MCF 10A (cell line): ENCODE measurements around the gene PTPRN2. TPM values are rescaled to one million over a fixed set of nuclear protein-coding genes. Genes with fewer than 3 reads are reported as not detected.

Experiments
- BruUV-seq: library from RNA; stranded (reverse); fragments of 400-500 nt; replicated peaks from 2 replicates; lab custom pipeline; 2021; lab: Mats Ljungman, UMichigan
- CTCF ChIA-PET: fragments of 300-600 bp; sonication (Branson Sonifier 250); formaldehyde crosslinking; extraction: SDS; loops from one replicate; lab custom pipeline; 2021; ENCODE audit warnings: antibody characterized with exemption, inconsistent platforms; lab: Yijun Ruan, JAX
- POLR2A ChIA-PET: fragments of 300-600, 350-650 bp; sonication (Branson Sonifier 250); formaldehyde crosslinking; extraction: SDS; loops from one replicate; lab custom pipeline; 2020; ENCODE audit warnings: antibody characterized with exemption, inconsistent platforms; lab: Yijun Ruan, JAX
- DNase-seq: peaks from one replicate; pipeline ENCODE4 v3.0.0-alpha.2; 2018; ENCODE audit not compliant: unreplicated experiment
- H3K27ac Mint-ChIP-seq: one replicate; pipeline ENCODE4 v1.8.0; 2022; ENCODE audit warnings: mild to moderate bottlenecking, low read depth, mixed read lengths; ENCODE audit not compliant: unreplicated experiment
- H3K27me3 Mint-ChIP-seq: one replicate; pipeline ENCODE4 v1.8.0; 2022; ENCODE audit warnings: mixed read lengths; ENCODE audit not compliant: insufficient read depth, unreplicated experiment
- H3K36me3 Mint-ChIP-seq: one replicate; pipeline ENCODE4 v1.8.0; 2022; ENCODE audit warnings: mild to moderate bottlenecking, moderate library complexity, mixed read lengths; ENCODE audit not compliant: insufficient read depth, unreplicated experiment
- H3K4me1 Mint-ChIP-seq: one replicate; pipeline ENCODE4 v1.8.0; 2022; ENCODE audit warnings: mixed read lengths; ENCODE audit not compliant: insufficient read depth, unreplicated experiment
- H3K4me3 Mint-ChIP-seq: one replicate; pipeline ENCODE4 v1.8.0; 2022; ENCODE audit warnings: mild to moderate bottlenecking, moderate library complexity, mixed read lengths; ENCODE audit not compliant: unreplicated experiment
- H3K9me3 Mint-ChIP-seq: one replicate; pipeline ENCODE4 v1.8.0; 2022; ENCODE audit warnings: mixed read lengths; ENCODE audit not compliant: unreplicated experiment
- intact Hi-C: fragments of 100-400 bp; cut with micrococcal nuclease; formaldehyde crosslinking; loops from 2 replicates; pipeline ENCODE4 v1.14.1; 2022
- total RNA-seq: library from RNA; stranded (reverse); gene quantifications from 2 replicates; pipeline ENCODE4 v1.2.3, GENCODE V29; 2022
- TF ChIP-seq, protein P1 (sequence below): fragments of 200-600 bp; IDR thresholded peaks from one replicate; pipeline ENCODE4 v1.8.0; 2022; ENCODE audit warnings: antibody characterized with exemption, mild to moderate bottlenecking; ENCODE audit not compliant: unreplicated experiment

Gene PTPRN2
- total RNA-seq, 1 experiment from 2014 or later, result 4.5 TPM

DNA sequence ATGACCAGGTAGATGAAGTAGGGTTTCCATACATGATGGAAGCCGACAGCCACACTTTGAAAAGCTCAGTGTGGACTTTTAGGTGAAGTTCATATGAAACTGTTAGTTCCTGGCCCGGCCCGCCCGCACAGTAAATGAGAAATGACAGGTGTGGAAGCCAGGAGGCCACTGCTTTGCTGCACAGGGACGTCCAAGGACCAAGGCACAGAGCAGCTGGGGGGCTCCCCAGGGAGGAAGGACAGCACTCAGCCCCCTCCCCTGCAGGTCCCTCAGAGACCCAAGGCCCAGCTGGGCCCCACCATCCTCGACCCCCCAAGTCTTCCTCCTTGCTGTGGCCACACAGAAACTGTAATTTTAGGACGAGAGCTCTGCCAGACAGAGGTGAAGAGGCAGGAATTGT, 219.2 kb downstream of the PTPRN2 start:
- no peaks in the 10 kb centered on the region for H3K9me3 Mint-ChIP-seq
- POLR2A ChIA-PET, result no interaction called here

DNA sequence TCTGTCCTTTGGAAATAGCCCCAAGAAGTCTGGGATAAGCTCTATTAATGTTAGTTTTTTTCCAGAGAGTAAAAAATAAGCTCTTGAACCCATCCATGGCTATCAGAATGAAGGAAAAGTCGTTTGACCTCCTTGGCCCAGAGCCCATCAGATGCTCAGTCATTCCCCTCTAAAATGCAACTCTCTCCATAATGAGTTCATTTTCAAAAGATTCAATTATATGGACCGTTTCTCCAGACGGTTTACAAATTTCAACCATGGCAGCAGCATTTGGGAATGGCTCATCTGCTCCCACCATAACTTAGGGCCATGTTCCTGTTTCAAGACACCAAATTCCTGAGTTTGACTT, 220.0 kb downstream of the PTPRN2 start:
- TF ChIP-seq, protein P1, sequence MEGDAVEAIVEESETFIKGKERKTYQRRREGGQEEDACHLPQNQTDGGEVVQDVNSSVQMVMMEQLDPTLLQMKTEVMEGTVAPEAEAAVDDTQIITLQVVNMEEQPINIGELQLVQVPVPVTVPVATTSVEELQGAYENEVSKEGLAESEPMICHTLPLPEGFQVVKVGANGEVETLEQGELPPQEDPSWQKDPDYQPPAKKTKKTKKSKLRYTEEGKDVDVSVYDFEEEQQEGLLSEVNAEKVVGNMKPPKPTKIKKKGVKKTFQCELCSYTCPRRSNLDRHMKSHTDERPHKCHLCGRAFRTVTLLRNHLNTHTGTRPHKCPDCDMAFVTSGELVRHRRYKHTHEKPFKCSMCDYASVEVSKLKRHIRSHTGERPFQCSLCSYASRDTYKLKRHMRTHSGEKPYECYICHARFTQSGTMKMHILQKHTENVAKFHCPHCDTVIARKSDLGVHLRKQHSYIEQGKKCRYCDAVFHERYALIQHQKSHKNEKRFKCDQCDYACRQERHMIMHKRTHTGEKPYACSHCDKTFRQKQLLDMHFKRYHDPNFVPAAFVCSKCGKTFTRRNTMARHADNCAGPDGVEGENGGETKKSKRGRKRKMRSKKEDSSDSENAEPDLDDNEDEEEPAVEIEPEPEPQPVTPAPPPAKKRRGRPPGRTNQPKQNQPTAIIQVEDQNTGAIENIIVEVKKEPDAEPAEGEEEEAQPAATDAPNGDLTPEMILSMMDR, result no peak
- ChIA-PET CTCF (interaction anchor here (0.6 to 2.3 kb wide), 4 partner anchors 12 to 204 kb away, joined by 3 to 18 read pairs (median 4); no protein-coding TSS in a partner anchor), POLR2A (no interaction called here)
- H3K27me3 Mint-ChIP-seq, result no peaks in the 10 kb centered on the region
- H3K27ac Mint-ChIP-seq, result no peak overlapping the region
- H3K36me3 Mint-ChIP-seq, result peaks cover 5% of the 10 kb centered on the region
- intact Hi-C loops, result no loop called here
- H3K9me3 Mint-ChIP-seq, result no peaks in the 10 kb centered on the region
- no peaks in the 10 kb centered on the region for H3K4me1 Mint-ChIP-seq
- no TSS peak for BruUV-seq
- no peak for DNase-seq
- no peak overlapping the region for H3K4me3 Mint-ChIP-seq

More for the DNA sequence above, 219.2 kb downstream of the PTPRN2 start:
- DNase-seq, result no peak
- no TSS peak for BruUV-seq
- intact Hi-C loops, result no loop called here
- Mint-ChIP-seq H3K27ac (no peak overlapping the region), H3K27me3 (no peaks in the 10 kb centered on the region), H3K36me3 (peaks cover 5% of the 10 kb centered on the region), H3K4me1 (no peaks in the 10 kb centered on the region), H3K4me3 (no peak overlapping the region)
- TF ChIP-seq, protein P1, result no peak
- CTCF ChIA-PET, result interaction anchor here (0.6 to 2.3 kb wide), 6 partner anchors 13 to 668 kb away, joined by 3 to 18 read pairs (median 3); no protein-coding TSS in a partner anchor

DNA sequence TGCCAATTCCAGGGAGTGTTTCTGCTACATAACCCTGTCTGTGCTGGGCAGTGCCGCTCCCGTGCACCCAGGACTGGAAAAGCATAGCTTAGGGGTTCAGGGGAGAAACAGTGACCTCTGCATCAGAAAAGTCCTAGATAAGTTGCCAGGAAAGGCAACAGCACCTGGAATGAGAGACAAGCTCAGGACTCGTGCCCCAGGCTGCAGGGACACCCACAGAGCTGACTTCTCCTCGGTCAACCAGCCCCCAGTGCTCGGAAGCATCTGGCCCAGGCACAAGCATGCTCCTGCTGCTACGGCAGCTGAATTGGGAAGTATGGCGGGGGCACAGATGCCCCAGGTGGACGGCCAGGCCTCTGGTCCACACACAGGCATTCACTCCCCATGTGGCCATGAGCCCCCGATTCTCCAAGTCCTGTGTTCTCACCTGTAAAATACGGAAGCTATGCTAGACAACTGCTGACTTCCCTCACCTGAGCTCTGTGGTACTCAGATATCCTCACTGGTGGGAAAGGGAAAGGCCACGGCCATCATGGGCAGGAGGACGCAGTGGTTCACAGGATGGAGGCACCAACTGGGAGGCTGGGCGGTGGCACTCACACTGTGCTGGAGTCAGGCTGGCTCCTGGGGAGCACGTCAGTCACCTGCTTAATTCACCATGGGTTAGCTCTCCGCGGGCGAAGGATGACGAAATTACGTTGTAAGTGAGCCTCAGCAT, 220.5 kb downstream of the PTPRN2 start:
- Mint-ChIP-seq H3K9me3 (no peaks in the 10 kb centered on the region), H3K27ac (no peak overlapping the region), H3K36me3 (peaks cover 5% of the 10 kb centered on the region), H3K4me3 (no peak overlapping the region), H3K4me1 (no peaks in the 10 kb centered on the region), H3K27me3 (no peaks in the 10 kb centered on the region)
- TF ChIP-seq, protein P1, result no peak
- no TSS peak for BruUV-seq
- ChIA-PET CTCF (interaction anchor here (0.6 to 2.3 kb wide), 3 partner anchors 11 to 18 kb away, joined by 3 to 18 read pairs (median 3); no protein-coding TSS in a partner anchor), POLR2A (no interaction called here)
- intact Hi-C loops, result no loop called here
- DNase-seq, result no peak

DNA sequence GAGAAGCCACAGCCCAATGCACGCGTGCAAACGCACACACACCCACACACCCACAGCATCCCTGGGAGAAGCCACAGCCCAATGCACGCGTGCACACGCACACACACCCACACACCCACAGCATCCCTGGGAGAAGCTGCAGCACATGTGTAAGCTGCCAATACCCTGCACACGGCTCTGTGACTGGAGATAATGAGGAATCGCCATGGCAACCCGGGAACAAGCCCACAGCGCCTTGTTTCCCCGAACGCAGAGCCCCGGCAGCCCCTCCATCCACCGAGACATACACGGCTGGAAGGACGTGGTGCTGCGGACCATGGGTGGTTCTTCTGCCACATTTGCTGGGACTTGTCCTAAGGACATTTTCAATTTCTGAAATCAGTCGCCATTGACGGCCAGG, 221.3 kb downstream of the PTPRN2 start:
- ChIA-PET CTCF (interaction anchor here (0.9 to 2.3 kb wide), 3 partner anchors 11 to 42 kb away, joined by 3 to 18 read pairs (median 3); no protein-coding TSS in a partner anchor), POLR2A (no interaction called here)
- Mint-ChIP-seq H3K36me3 (peaks cover 5% of the 10 kb centered on the region), H3K4me3 (no peak overlapping the region), H3K9me3 (no peaks in the 10 kb centered on the region), H3K27ac (no peak overlapping the region), H3K4me1 (no peaks in the 10 kb centered on the region), H3K27me3 (no peaks in the 10 kb centered on the region)
- TF ChIP-seq, protein P1, result no peak
- no TSS peak for BruUV-seq
- intact Hi-C loops, result no loop called here
- DNase-seq, result no peak
